ENCODE measurements around the gene PTPN23.

- TF ChIP-seq CTCF (IDR thresholded peaks at IDR 0.05; ENCODE audit: insufficient read depth, low read depth, low read length), result no peak
- TF ChIP-seq EZH2 (IDR thresholded peaks at IDR 0.05; ENCODE audit: insufficient read depth, low read length), result no peak
These were observed 48.9 kb downstream of the PTPN23 start for GRCh38 chr3:47429476-47430270.

Measured in astrocyte (in vitro differentiated cells and primary cell).